HEK293 (cell line): Measurements from ENCODE around the gene ODAD4.

ENCODE experiments used
- GLI4 ChIP-seq: fragments of 450-650 bp; formaldehyde crosslinking; IDR thresholded peaks from 2 replicates; pipeline ENCODE4 v1.5.1; 2016; ENCODE audit warnings: missing biosample characterization, missing genetic modification characterization
- KLF1 ChIP-seq: fragments of 450-650 bp; formaldehyde crosslinking; IDR thresholded peaks from 2 replicates; pipeline ENCODE4 v1.5.1; 2016; ENCODE audit warnings: missing biosample characterization, missing genetic modification characterization
- OVOL3 ChIP-seq: fragments of 450-650 bp; formaldehyde crosslinking; IDR thresholded peaks from 2 replicates; pipeline ENCODE4 v1.5.1; 2016; ENCODE audit warnings: missing biosample characterization, missing genetic modification characterization
- PRDM1 ChIP-seq: fragments of 450-650 bp; formaldehyde crosslinking; IDR thresholded peaks from 2 replicates; pipeline ENCODE4; 2016; ENCODE audit warnings: missing biosample characterization, missing genetic modification characterization
- ZBTB48 ChIP-seq: fragments of 450-650 bp; formaldehyde crosslinking; IDR thresholded peaks from 2 replicates; pipeline ENCODE4 v1.5.1; 2016; ENCODE audit warnings: missing biosample characterization, missing genetic modification characterization
- ZFP3 ChIP-seq: fragments of 450-650 bp; formaldehyde crosslinking; IDR thresholded peaks from 2 replicates; pipeline ENCODE4 v1.5.1; 2016; ENCODE audit warnings: low read depth, missing biosample characterization, missing genetic modification characterization
- ZIC2 ChIP-seq: fragments of 450-650 bp; formaldehyde crosslinking; IDR thresholded peaks from 2 replicates; pipeline ENCODE4 v1.5.1; 2016; ENCODE audit warnings: missing biosample characterization, missing genetic modification characterization
- ZNF155 ChIP-seq: fragments of 450-650 bp; formaldehyde crosslinking; IDR thresholded peaks from 2 replicates; pipeline ENCODE4 v1.5.1; 2016; ENCODE audit warnings: missing biosample characterization, missing genetic modification characterization
- ZNF19 ChIP-seq: fragments of 450-650 bp; formaldehyde crosslinking; IDR thresholded peaks from 2 replicates; pipeline ENCODE4; 2016; ENCODE audit warnings: missing biosample characterization, missing genetic modification characterization, low read depth
- ZNF221 ChIP-seq: fragments of 450-650 bp; formaldehyde crosslinking; IDR thresholded peaks from 2 replicates; pipeline ENCODE4 v1.5.1; 2017; ENCODE audit warnings: missing biosample characterization, missing genetic modification characterization, borderline replicate concordance
- ZNF239 ChIP-seq: fragments of 450-650 bp; formaldehyde crosslinking; IDR thresholded peaks from 2 replicates; pipeline ENCODE4 v1.5.1; 2016; ENCODE audit warnings: missing biosample characterization, missing genetic modification characterization
- ZNF585B ChIP-seq: fragments of 450-650 bp; formaldehyde crosslinking; IDR thresholded peaks from 2 replicates; pipeline ENCODE4 v1.5.1; 2016; ENCODE audit warnings: missing biosample characterization, missing genetic modification characterization
- ZNF777 ChIP-seq: fragments of 450-650 bp; formaldehyde crosslinking; IDR thresholded peaks from 2 replicates; pipeline ENCODE4 v1.5.1; 2017; ENCODE audit warnings: missing biosample characterization, missing genetic modification characterization, borderline replicate concordance
- ZNF792 ChIP-seq: fragments of 450-650 bp; formaldehyde crosslinking; IDR thresholded peaks from 2 replicates; pipeline ENCODE4 v1.5.1; 2016; ENCODE audit warnings: missing biosample characterization, missing genetic modification characterization
- TF ChIP-seq, protein P1 (sequence below): fragments of 450-650 bp; formaldehyde crosslinking; conservative IDR thresholded peaks from 2 replicates; pipeline ENCODE4 v1.5.1; 2016; ENCODE audit warnings: low read depth, missing biosample characterization, missing genetic modification characterization
- TF ChIP-seq, protein P2 (sequence below): IDR thresholded peaks from 2 replicates; pipeline ENCODE4 v1.6.1; 2011; ENCODE audit warnings: mild to moderate bottlenecking, low read depth, low read length, borderline replicate concordance
- TF ChIP-seq, protein P3 (sequence below): fragments of 450-650 bp; formaldehyde crosslinking; IDR thresholded peaks from 2 replicates; pipeline ENCODE4 v1.5.1; 2016; ENCODE audit warnings: missing biosample characterization, missing genetic modification characterization, borderline replicate concordance
- TF ChIP-seq, protein P4 (sequence below): fragments of 450-650 bp; formaldehyde crosslinking; IDR thresholded peaks from 2 replicates; pipeline ENCODE4 v1.5.1; 2017; ENCODE audit warnings: missing biosample characterization, missing genetic modification characterization
- TF ChIP-seq, protein P5 (sequence below): fragments of 450-650 bp; formaldehyde crosslinking; IDR thresholded peaks from 2 replicates; pipeline ENCODE4 v1.5.1; 2016; ENCODE audit warnings: missing biosample characterization, missing genetic modification characterization
- TF ChIP-seq, protein P6 (sequence below): fragments of 450-650 bp; formaldehyde crosslinking; IDR thresholded peaks from 2 replicates; pipeline ENCODE4 v1.5.1; 2016; ENCODE audit warnings: missing biosample characterization, missing genetic modification characterization, low read depth

Gene ODAD4

DNA sequence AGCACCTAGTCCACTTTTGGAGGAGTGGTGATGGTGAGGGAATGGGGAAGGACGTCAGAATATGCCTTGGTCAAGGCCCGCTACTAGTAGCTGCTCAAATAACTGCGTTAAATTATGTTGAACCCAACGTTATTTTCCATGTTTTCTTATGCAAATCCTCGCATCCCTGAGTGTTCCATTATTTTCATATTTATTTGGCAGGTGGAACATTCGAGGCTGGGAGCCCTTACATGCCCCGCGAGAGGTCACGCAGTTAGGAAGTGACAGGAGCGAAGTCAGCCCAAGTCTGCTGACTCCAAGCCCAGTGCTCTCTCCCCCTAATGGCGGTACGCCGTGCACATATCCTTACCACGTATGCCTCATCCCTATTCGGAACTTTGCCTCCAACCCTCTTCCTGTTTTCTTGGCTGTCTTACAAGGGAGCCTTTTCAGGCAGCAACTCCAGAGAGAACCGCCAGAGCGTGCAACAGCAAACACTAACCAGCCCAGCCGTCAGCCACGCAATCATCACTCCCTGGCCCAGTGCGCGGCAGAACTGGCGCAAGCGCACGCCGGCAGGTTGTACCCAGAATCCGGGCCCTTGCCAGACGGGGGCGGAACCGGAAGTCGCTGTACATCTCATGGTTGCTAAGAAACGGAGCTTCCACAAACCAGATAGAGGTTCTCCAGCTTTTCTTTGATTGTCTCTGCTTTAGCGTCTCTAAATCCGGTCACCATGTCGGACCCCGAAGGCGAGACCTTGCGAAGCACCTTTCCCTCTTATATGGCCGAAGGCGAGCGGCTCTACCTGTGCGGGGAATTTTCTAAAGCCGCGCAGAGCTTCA lies at the start of gene ODAD4 (continued):
- TF ChIP-seq, protein P1, sequence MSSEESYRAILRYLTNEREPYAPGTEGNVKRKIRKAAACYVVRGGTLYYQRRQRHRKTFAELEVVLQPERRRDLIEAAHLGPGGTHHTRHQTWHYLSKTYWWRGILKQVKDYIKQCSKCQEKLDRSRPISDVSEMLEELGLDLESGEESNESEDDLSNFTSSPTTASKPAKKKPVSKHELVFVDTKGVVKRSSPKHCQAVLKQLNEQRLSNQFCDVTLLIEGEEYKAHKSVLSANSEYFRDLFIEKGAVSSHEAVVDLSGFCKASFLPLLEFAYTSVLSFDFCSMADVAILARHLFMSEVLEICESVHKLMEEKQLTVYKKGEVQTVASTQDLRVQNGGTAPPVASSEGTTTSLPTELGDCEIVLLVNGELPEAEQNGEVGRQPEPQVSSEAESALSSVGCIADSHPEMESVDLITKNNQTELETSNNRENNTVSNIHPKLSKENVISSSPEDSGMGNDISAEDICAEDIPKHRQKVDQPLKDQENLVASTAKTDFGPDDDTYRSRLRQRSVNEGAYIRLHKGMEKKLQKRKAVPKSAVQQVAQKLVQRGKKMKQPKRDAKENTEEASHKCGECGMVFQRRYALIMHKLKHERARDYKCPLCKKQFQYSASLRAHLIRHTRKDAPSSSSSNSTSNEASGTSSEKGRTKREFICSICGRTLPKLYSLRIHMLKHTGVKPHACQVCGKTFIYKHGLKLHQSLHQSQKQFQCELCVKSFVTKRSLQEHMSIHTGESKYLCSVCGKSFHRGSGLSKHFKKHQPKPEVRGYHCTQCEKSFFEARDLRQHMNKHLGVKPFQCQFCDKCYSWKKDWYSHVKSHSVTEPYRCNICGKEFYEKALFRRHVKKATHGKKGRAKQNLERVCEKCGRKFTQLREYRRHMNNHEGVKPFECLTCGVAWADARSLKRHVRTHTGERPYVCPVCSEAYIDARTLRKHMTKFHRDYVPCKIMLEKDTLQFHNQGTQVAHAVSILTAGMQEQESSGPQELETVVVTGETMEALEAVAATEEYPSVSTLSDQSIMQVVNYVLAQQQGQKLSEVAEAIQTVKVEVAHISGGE (tag by site-specific recombination), result peak; percentile 80
- TF ChIP-seq ZFP3 (tag by site-specific recombination) (no peak; the same call in 1 of the 2 replicates), PRDM1 (no peak), OVOL3 (tag by site-specific recombination) (peak; percentile 63; the same call in 1 of the 2 replicates), KLF1 (no peak), ZIC2 (tag by site-specific recombination) (no peak), ZNF19 (no peak), ZNF155 (tag by site-specific recombination) (no peak), ZNF777 (tag by site-specific recombination) (no peak), ZNF792 (peak; percentile 80; the same call in 1 of the 2 replicates), GLI4 (tag by site-specific recombination) (no peak), ZNF221 (tag by site-specific recombination) (no peak), ZBTB48 (tag by site-specific recombination) (peak; percentile 97), ZNF239 (0 out of 2 replicates have a peak, but pooled peaks have one; percentile 46), ZNF585B (tag by site-specific recombination) (no peak)
- TF ChIP-seq, protein P2, sequence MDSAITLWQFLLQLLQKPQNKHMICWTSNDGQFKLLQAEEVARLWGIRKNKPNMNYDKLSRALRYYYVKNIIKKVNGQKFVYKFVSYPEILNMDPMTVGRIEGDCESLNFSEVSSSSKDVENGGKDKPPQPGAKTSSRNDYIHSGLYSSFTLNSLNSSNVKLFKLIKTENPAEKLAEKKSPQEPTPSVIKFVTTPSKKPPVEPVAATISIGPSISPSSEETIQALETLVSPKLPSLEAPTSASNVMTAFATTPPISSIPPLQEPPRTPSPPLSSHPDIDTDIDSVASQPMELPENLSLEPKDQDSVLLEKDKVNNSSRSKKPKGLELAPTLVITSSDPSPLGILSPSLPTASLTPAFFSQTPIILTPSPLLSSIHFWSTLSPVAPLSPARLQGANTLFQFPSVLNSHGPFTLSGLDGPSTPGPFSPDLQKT, result 0 out of 2 replicates have a peak, but pooled peaks have one; percentile 56
- TF ChIP-seq, protein P3, sequence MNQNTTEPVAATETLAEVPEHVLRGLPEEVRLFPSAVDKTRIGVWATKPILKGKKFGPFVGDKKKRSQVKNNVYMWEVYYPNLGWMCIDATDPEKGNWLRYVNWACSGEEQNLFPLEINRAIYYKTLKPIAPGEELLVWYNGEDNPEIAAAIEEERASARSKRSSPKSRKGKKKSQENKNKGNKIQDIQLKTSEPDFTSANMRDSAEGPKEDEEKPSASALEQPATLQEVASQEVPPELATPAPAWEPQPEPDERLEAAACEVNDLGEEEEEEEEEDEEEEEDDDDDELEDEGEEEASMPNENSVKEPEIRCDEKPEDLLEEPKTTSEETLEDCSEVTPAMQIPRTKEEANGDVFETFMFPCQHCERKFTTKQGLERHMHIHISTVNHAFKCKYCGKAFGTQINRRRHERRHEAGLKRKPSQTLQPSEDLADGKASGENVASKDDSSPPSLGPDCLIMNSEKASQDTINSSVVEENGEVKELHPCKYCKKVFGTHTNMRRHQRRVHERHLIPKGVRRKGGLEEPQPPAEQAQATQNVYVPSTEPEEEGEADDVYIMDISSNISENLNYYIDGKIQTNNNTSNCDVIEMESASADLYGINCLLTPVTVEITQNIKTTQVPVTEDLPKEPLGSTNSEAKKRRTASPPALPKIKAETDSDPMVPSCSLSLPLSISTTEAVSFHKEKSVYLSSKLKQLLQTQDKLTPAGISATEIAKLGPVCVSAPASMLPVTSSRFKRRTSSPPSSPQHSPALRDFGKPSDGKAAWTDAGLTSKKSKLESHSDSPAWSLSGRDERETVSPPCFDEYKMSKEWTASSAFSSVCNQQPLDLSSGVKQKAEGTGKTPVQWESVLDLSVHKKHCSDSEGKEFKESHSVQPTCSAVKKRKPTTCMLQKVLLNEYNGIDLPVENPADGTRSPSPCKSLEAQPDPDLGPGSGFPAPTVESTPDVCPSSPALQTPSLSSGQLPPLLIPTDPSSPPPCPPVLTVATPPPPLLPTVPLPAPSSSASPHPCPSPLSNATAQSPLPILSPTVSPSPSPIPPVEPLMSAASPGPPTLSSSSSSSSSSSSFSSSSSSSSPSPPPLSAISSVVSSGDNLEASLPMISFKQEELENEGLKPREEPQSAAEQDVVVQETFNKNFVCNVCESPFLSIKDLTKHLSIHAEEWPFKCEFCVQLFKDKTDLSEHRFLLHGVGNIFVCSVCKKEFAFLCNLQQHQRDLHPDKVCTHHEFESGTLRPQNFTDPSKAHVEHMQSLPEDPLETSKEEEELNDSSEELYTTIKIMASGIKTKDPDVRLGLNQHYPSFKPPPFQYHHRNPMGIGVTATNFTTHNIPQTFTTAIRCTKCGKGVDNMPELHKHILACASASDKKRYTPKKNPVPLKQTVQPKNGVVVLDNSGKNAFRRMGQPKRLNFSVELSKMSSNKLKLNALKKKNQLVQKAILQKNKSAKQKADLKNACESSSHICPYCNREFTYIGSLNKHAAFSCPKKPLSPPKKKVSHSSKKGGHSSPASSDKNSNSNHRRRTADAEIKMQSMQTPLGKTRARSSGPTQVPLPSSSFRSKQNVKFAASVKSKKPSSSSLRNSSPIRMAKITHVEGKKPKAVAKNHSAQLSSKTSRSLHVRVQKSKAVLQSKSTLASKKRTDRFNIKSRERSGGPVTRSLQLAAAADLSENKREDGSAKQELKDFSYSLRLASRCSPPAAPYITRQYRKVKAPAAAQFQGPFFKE, result no peak
- TF ChIP-seq, protein P4, sequence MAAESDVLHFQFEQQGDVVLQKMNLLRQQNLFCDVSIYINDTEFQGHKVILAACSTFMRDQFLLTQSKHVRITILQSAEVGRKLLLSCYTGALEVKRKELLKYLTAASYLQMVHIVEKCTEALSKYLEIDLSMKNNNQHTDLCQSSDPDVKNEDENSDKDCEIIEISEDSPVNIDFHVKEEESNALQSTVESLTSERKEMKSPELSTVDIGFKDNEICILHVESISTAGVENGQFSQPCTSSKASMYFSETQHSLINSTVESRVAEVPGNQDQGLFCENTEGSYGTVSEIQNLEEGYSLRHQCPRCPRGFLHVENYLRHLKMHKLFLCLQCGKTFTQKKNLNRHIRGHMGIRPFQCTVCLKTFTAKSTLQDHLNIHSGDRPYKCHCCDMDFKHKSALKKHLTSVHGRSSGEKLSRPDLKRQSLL, result no peak
- TF ChIP-seq, protein P5, sequence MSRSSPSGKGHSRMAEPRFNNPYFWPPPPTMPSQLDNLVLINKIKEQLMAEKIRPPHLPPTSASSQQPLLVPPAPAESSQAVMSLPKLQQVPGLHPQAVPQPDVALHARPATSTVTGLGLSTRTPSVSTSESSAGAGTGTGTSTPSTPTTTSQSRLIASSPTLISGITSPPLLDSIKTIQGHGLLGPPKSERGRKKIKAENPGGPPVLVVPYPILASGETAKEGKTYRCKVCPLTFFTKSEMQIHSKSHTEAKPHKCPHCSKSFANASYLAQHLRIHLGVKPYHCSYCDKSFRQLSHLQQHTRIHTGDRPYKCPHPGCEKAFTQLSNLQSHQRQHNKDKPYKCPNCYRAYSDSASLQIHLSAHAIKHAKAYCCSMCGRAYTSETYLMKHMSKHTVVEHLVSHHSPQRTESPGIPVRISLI, result no peak
- TF ChIP-seq, protein P6, sequence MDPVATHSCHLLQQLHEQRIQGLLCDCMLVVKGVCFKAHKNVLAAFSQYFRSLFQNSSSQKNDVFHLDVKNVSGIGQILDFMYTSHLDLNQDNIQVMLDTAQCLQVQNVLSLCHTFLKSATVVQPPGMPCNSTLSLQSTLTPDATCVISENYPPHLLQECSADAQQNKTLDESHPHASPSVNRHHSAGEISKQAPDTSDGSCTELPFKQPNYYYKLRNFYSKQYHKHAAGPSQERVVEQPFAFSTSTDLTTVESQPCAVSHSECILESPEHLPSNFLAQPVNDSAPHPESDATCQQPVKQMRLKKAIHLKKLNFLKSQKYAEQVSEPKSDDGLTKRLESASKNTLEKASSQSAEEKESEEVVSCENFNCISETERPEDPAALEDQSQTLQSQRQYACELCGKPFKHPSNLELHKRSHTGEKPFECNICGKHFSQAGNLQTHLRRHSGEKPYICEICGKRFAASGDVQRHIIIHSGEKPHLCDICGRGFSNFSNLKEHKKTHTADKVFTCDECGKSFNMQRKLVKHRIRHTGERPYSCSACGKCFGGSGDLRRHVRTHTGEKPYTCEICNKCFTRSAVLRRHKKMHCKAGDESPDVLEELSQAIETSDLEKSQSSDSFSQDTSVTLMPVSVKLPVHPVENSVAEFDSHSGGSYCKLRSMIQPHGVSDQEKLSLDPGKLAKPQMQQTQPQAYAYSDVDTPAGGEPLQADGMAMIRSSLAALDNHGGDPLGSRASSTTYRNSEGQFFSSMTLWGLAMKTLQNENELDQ, result no peak
